HepG2 (cell line): ENCODE results near the gene SUSD4. TPM values are rescaled to one million over a fixed set of nuclear protein-coding genes. Genes with fewer than 3 reads are reported as not detected.

Source experiments
- ATAC-seq: fragments of 200-7000 bp; cut with Tn5 transposase; 3 replicates; pipeline ENCODE4 v1.9.1; 2020; ENCODE audit warnings: mild to moderate bottlenecking, moderate library complexity
- BruUV-seq: library from RNA; stranded (reverse); fragments of 400-500 nt; replicated peaks from 2 replicates; lab custom pipeline; 2021; lab: Mats Ljungman, UMichigan
- CTCF ChIA-PET: fragments of 300-600 bp; formaldehyde crosslinking; extraction: SDS; loops from one replicate; lab custom pipeline; 2021; ENCODE audit warnings: low total read pairs, inconsistent platforms, low intra/inter-chr PET ratio; lab: Yijun Ruan, JAX
- POLR2A ChIA-PET: fragments of 350-600 bp; sonication (Branson Sonifier 250); formaldehyde crosslinking; loops from one replicate; lab custom pipeline; 2020; ENCODE audit warnings: antibody characterized with exemption, inconsistent platforms; lab: Yijun Ruan, JAX
- DNase-seq: peaks from one replicate; pipeline ENCODE4 v3.0.0-alpha.2; 2015; ENCODE audit warnings: low spot score
- FAIRE-seq: peaks from 3 replicates; lab custom pipeline; 2011; peaks lifted over from hg19 to GRCh38; lab: Jason Lieb, UNC
- H2AFZ ChIP-seq: one replicate; pipeline ENCODE4 v1.6.1; 2011; ENCODE audit warnings: low read length, inconsistent platforms
- H3K27ac ChIP-seq: fragments of 300-600 bp; 3 replicates; pipeline ENCODE4 v1.8.0; 2011; ENCODE audit warnings: mixed run types, mild to moderate bottlenecking, mixed read lengths, low read length, inconsistent platforms; ENCODE audit not compliant: insufficient read depth; ENCODE audit errors: extremely low read length
- H3K27me3 ChIP-seq, 2 experiments: fragments of 200-600 bp in 1 of 2; 2 replicates in 1 of 2; 3 replicates in 1 of 2; pipeline versions ENCODE4 v1.6.0 to v1.8.0; 2011; ENCODE audit warnings: low read length in 2 of 2, mild to moderate bottlenecking in 2 of 2, moderate library complexity in 2 of 2, inconsistent platforms in 1 of 2; ENCODE audit not compliant: insufficient read depth in 2 of 2, control insufficient read depth in 1 of 2
- H3K36me3 ChIP-seq, 2 experiments: fragments of 200-600 bp in 1 of 2; replicated peaks in 1 of 2; 2 replicates in 1 of 2; 3 replicates in 1 of 2; pipeline versions ENCODE4 v1.5.1 to v1.8.0; 2011; ENCODE audit warnings: low read length in 2 of 2, inconsistent platforms in 1 of 2; ENCODE audit not compliant: insufficient read depth in 2 of 2, control insufficient read depth in 1 of 2
- H3K4me1 ChIP-seq: 2 replicates; pipeline ENCODE4 v1.5.1; 2012; ENCODE audit warnings: low read length, inconsistent platforms; ENCODE audit not compliant: insufficient read depth
- H3K4me2 ChIP-seq: 2 replicates; pipeline ENCODE4 v1.6.0; 2011; ENCODE audit warnings: low read depth, low read length, inconsistent platforms
- H3K4me3 ChIP-seq, 3 experiments: fragments of 200-600 bp in 1 of 3; sonication (generic), shearing (Covaris generic) in 1 of 3; replicated peaks in 1 of 3; 2 replicates each; pipeline ENCODE4 v1.5.1; 2011 to 2016; ENCODE audit warnings: low read length in 3 of 3, inconsistent platforms in 2 of 3, low read depth in 2 of 3, mild to moderate bottlenecking in 2 of 3, control low read depth in 1 of 3, mixed read lengths in 1 of 3; ENCODE audit not compliant: insufficient read depth in 1 of 3
- H3K79me2 ChIP-seq: one replicate; pipeline ENCODE4 v1.6.1; 2011; ENCODE audit warnings: low read length, inconsistent platforms; ENCODE audit not compliant: insufficient read depth
- H3K9ac ChIP-seq: 2 replicates; pipeline ENCODE4 v1.6.0; 2011; ENCODE audit warnings: mild to moderate bottlenecking, low read depth, low read length, inconsistent platforms; ENCODE audit not compliant: insufficient read depth
- H3K9me3 ChIP-seq: 2 replicates; pipeline ENCODE4 v1.5.1; 2012; ENCODE audit warnings: mild to moderate bottlenecking, low read length
- H4K20me1 ChIP-seq: 2 replicates; pipeline ENCODE4 v1.6.0; 2011; ENCODE audit warnings: inconsistent platforms, mild to moderate bottlenecking, low read length, moderate library complexity; ENCODE audit not compliant: insufficient read depth
- CSRNP2 ChIP-seq: sonication (generic); formaldehyde crosslinking; conservative IDR thresholded peaks from 2 replicates; pipeline ENCODE4 v1.8.0; 2022; ENCODE audit warnings: low read depth, missing genetic modification reagents
- DMTF1 ChIP-seq: sonication (generic); formaldehyde crosslinking; IDR thresholded peaks from 2 replicates; pipeline ENCODE4 v1.4.0; 2020; ENCODE audit warnings: mild to moderate bottlenecking, missing genetic modification reagents
- GFI1 ChIP-seq: sonication (generic); formaldehyde crosslinking; IDR thresholded peaks from 2 replicates; pipeline ENCODE4 v1.5.0; 2020; ENCODE audit warnings: missing genetic modification reagents, mild to moderate bottlenecking, borderline replicate concordance
- HMG20A ChIP-seq: IDR thresholded peaks from 2 replicates; pipeline ENCODE4 v1.6.1; 2016; ENCODE audit warnings: borderline replicate concordance
- HNRNPH1 ChIP-seq: fragments of 200-400 bp; formaldehyde crosslinking; optimal IDR thresholded peaks from 2 replicates; pipeline ENCODE3; 2017; ENCODE audit warnings: mild to moderate bottlenecking, low read depth, low read length
- ISX ChIP-seq: sonication (generic); formaldehyde crosslinking; conservative IDR thresholded peaks from 2 replicates; pipeline ENCODE4 v1.5.0; 2020; ENCODE audit warnings: missing genetic modification reagents
- KDM5B ChIP-seq: sonication (generic); formaldehyde crosslinking; IDR thresholded peaks from 2 replicates; pipeline ENCODE4 v1.4.0; 2020; ENCODE audit warnings: missing genetic modification reagents, mild to moderate bottlenecking, borderline replicate concordance
- MIER3 ChIP-seq: IDR thresholded peaks from 2 replicates; pipeline ENCODE4 v1.6.1; 2016; ENCODE audit warnings: missing compliant biosample characterization, borderline replicate concordance
- ZFYVE20 ChIP-seq: sonication (generic); formaldehyde crosslinking; IDR thresholded peaks from 2 replicates; pipeline ENCODE4 v1.8.0; 2023; ENCODE audit warnings: low read depth, mild to moderate bottlenecking, moderate library complexity, missing genetic modification reagents, borderline replicate concordance
- ZNF124 ChIP-seq: sonication (generic); formaldehyde crosslinking; IDR thresholded peaks from 2 replicates; pipeline ENCODE4 v1.4.0; 2020; ENCODE audit warnings: missing genetic modification reagents
- ZNF430 ChIP-seq: sonication (generic); formaldehyde crosslinking; IDR thresholded peaks from 2 replicates; pipeline ENCODE4 v1.9.0; 2021; ENCODE audit warnings: mild to moderate bottlenecking, missing genetic modification reagents
- ZNF639 ChIP-seq: conservative IDR thresholded peaks from 2 replicates; pipeline ENCODE4 v1.6.1; 2018; ENCODE audit warnings: missing genetic modification reagents
- ZNF687 ChIP-seq: sonication (generic); formaldehyde crosslinking; IDR thresholded peaks from 2 replicates; pipeline ENCODE4 v1.5.1; 2020; ENCODE audit warnings: mild to moderate bottlenecking, missing genetic modification reagents, moderate library complexity
- ZNF724P ChIP-seq: sonication (generic); formaldehyde crosslinking; IDR thresholded peaks from 2 replicates; pipeline ENCODE4 v1.8.0; 2022; ENCODE audit warnings: missing genetic modification reagents, borderline replicate concordance
- ZNF740 ChIP-seq: sonication (generic); formaldehyde crosslinking; IDR thresholded peaks from 2 replicates; pipeline ENCODE4 v1.4.0; 2020; ENCODE audit warnings: missing genetic modification reagents
- ZNF780A ChIP-seq: sonication (generic); formaldehyde crosslinking; IDR thresholded peaks from 2 replicates; pipeline ENCODE4 v1.8.0; 2022; ENCODE audit warnings: mild to moderate bottlenecking, missing genetic modification reagents, moderate library complexity
- WGBS: methylation state at CpG from one replicate; pipeline ENCODE4 v1.1.6; 2017; ENCODE audit warnings: low lambda C conversion rate; 5-methylcytosine and 5-hydroxymethylcytosine counted together
- in situ Hi-C: cut with HindIII; loops from 2 replicates; pipeline ENCODE4 v1.10.0; 2017; ENCODE audit warnings: low pct_unique_long_range_greater_than_20kb; ENCODE audit not compliant: extremely low pct_ligation_motif_present
- intact Hi-C: fragments of 100-400 bp; cut with micrococcal nuclease; formaldehyde crosslinking; loops from one replicate; pipeline ENCODE4 v1.10.0; 2022; ENCODE audit not compliant: unreplicated experiment
- polyA plus RNA-seq, 8 experiments: library from polyadenylated mRNA; depleted of rRNA in 3 of 8; stranded (reverse) in 7 of 8; unstranded in 1 of 8; fragments of >200 nt; fragmentation: Illumina TruSeq in 4 of 8; extraction: Trizol in 4 of 8; gene quantifications; 2 replicates each; pipeline versions ENCODE4 v1.2.1 to v1.2.3, GENCODE V29; 2011 to 2016; ENCODE audit warnings: low read depth in 4 of 8, missing spikeins in 1 of 8, mixed read lengths in 1 of 8; ENCODE audit not compliant: insufficient read depth in 1 of 8
- total RNA-seq, 5 experiments: library from RNA; depleted of rRNA; stranded (reverse); fragments of >200 nt; fragmentation: Illumina TruSeq; extraction: Trizol; gene quantifications; 2 replicates each; pipeline ENCODE4 v1.2.3, GENCODE V29; 2016; ENCODE audit warnings: low read depth in 1 of 5

Gene SUSD4
- total and polyA plus RNA-seq, 2 of the 13 experiments (the other 11 are each of a cell fraction or from before 2014, with no cell fraction given) = not detected

GRCh38 chr1:223291796-223292195 is 72.2 kb downstream of the SUSD4 start:
- H3K4me1 ChIP-seq = no peaks in the 10 kb centered on the region
- H3K9ac ChIP-seq = no peak overlapping the region
- intact Hi-C loops (no loop called here), in situ Hi-C loops (no loop called here)
- no peak overlapping the region for H2AFZ ChIP-seq
- no peaks in the 10 kb centered on the region for H3K36me3 ChIP-seq
- no peaks in the 10 kb centered on the region for H3K9me3 ChIP-seq
- H3K4me3 ChIP-seq = no peak overlapping the region
- peaks cover under 1 to 6% of the 10 kb centered on the region in 2 experiments; a peak in 1 of 5 replicates for H3K27me3 ChIP-seq
- H3K27ac ChIP-seq = no peak overlapping the region
- no peak for FAIRE-seq
- H4K20me1 ChIP-seq = no peaks in the 10 kb centered on the region
- no peak for ATAC-seq
- H3K4me2 ChIP-seq = no peak overlapping the region
- no peak for DNase-seq
- CTCF ChIA-PET = no interaction called here
- POLR2A ChIA-PET = no interaction called here
- WGBS = 0% methylated on average over 2 of the region's 2 CpGs
- H3K79me2 ChIP-seq = no peaks in the 10 kb centered on the region
- BruUV-seq = no TSS peak
- TF ChIP-seq ZNF724P (CRISPR knock-in tag) (no peak), ZNF430 (CRISPR knock-in tag) (no peak), ZFYVE20 (no peak), ZNF124 (no peak), GFI1 (CRISPR knock-in tag) (no peak), ZNF780A (CRISPR knock-in tag) (no peak), MIER3 (CRISPR knock-in tag) (no peak), ZNF687 (CRISPR knock-in tag) (no peak), ZNF639 (CRISPR knock-in tag) (no peak), HMG20A (no peak), ZNF740 (no peak), KDM5B (no peak), HNRNPH1 (no peak), CSRNP2 (CRISPR knock-in tag) (no peak), DMTF1 (CRISPR knock-in tag) (no peak), ISX (CRISPR knock-in tag) (no peak)
